ENCODE data around the gene CORO2B. TPM values are rescaled to one million over a fixed set of nuclear protein-coding genes. Genes with fewer than 3 reads are reported as not detected.

CORO2B gene
- total RNA-seq, 3 donors from 2014 or later: 1.3 to 4.7 (median 1.9) TPM

DNA sequence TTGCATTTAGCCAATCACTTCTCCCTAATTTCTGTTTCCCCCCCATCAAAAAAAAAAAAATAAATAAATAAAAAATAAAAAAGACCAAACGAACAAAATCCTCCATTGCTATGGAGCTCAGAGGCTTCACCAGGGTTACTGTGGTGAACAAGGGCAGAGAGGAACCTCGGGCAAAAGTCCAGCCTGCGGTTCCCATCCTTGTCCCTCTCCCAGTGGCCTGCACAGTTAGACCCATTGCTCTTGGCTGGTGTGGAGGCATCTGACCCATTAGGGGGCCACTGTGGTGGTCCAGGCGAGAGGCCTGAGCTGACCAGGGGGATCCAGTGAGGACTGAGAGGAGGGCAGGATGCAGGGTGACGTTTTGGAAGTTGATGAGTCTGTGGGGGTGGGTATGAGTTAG, 18.8 kb downstream of the CORO2B start:
- ATAC-seq: no peak
- no peaks in the 10 kb centered on the region for H3K9me3 ChIP-seq
- H3K4me1 ChIP-seq (ENCODE audit: low read depth): no peaks in the 10 kb centered on the region
- intact Hi-C loops (cut with DNase I, micrococcal nuclease): no loop called here
- no peak overlapping the region for H3K4me3 ChIP-seq
- DNase-seq: no peak
- H3K36me3 ChIP-seq (ENCODE audit: low read depth): no peaks in the 10 kb centered on the region
- TF ChIP-seq, protein P1, sequence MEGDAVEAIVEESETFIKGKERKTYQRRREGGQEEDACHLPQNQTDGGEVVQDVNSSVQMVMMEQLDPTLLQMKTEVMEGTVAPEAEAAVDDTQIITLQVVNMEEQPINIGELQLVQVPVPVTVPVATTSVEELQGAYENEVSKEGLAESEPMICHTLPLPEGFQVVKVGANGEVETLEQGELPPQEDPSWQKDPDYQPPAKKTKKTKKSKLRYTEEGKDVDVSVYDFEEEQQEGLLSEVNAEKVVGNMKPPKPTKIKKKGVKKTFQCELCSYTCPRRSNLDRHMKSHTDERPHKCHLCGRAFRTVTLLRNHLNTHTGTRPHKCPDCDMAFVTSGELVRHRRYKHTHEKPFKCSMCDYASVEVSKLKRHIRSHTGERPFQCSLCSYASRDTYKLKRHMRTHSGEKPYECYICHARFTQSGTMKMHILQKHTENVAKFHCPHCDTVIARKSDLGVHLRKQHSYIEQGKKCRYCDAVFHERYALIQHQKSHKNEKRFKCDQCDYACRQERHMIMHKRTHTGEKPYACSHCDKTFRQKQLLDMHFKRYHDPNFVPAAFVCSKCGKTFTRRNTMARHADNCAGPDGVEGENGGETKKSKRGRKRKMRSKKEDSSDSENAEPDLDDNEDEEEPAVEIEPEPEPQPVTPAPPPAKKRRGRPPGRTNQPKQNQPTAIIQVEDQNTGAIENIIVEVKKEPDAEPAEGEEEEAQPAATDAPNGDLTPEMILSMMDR (IDR thresholded peaks at IDR 0.05): no peak

DNA sequence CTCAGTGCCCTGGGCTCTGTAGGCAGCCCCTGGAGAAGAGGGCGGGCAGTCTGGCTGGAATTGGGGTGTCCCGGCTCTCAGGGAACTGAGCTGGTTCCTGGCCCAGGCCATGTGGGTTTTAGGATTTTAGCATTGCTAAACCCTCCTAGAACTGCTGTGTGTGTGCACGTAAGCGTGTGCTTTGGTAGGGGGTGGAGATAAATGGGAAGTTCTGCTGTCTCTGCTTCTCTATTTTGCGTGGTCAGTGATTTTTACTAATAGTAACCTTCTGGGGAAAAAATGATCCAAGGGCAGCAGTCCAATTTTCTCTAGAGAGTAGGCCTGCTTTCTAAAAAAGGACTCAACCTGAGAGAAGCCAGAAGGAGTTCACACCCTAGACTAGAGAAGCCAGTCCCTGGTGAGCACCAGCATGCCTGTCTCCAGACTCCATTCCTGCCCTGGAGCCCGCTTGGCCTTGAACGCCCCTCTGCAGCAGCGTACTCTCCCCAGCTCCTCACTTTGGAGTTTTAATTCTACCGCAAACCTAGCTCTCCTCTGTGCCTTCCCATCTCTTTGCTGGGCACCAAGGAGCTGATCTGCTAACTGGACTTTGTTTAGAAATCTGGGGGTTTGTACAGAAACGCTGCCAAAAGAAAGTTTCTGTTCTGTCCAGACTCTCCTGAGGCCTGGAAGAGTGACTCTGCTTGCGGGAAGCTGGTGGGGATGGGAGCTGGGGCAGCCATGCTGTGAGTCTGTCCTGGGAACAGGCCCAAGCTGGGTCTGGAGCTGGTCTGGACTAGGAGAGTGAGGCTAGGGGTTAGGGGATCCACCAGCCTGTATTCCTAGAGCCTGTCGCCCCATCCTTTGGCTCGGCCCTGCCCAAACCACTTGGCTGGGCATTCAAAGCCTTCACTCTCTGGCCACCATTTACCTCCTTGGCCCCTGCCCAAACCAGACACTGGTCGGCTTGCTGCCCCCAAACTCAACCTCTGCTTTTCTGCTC, 19.7 kb downstream of the CORO2B start:
- no peaks in the 10 kb centered on the region for H3K36me3 ChIP-seq (ENCODE audit: low read depth)
- ATAC-seq (peak; percentile 18), DNase-seq (no peak)
- H3K4me3 ChIP-seq: no peak overlapping the region
- H3K4me1 ChIP-seq (ENCODE audit: low read depth): no peaks in the 10 kb centered on the region
- intact Hi-C loops (cut with DNase I, micrococcal nuclease): no loop called here
- TF ChIP-seq, protein P1 (IDR thresholded peaks at IDR 0.05): no peak
- H3K9me3 ChIP-seq: no peaks in the 10 kb centered on the region

DNA sequence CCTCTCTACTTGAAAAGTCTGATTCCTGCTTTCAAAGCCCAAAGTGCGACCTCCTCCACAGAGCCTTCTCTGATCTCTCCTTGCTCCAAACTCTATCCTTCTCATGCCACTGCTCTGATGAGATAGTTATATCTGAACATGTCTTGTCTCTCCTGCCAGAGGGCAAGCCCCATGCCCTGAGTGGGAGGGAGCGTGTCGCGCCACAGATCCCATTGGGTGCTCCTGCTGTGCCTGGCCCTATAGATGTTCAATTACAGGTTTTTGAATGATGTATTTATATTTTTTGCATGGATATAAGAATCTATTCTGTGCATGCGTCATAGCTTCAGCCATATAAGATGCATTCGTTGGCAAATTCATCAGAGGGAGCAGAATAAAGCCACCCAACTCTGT, 20.4 kb downstream of the CORO2B start:
- Histone ChIP-seq H3K4me3 (no peak overlapping the region), H3K9me3 (no peaks in the 10 kb centered on the region), H3K4me1 (ENCODE audit: low read depth) (no peaks in the 10 kb centered on the region), H3K36me3 (ENCODE audit: low read depth) (no peaks in the 10 kb centered on the region)
- intact Hi-C loops (cut with DNase I, micrococcal nuclease): no loop called here
- TF ChIP-seq, protein P1 (IDR thresholded peaks at IDR 0.05): no peak
- ATAC-seq (no peak), DNase-seq (no peak)

DNA sequence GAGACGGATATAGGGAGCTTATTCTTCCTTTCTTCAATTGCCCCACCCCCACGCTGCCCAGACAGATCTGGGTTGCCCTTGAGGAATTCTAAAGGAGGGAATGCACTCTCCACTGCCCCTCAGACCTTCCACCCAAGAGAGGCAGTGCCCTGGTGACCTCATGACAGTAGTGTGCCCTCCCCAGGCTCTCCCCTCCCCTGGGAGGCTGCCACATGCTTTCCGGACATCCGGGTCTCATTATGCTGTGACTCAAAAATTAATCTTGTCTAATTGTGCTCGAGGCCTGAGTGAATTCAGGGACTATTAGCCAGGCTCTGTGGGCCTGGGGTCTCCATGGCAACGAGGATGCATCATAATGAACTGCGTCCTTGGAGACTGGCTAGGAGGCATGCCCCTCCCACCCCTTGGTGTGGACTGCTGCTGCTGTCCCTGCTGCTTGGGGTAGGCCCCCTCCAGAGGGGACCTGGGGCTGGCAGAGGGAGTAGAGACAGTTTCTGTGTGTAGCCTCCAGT, 20.8 kb downstream of the CORO2B start:
- no peak for ATAC-seq
- no peaks in the 10 kb centered on the region for H3K36me3 ChIP-seq (ENCODE audit: low read depth)
- H3K4me1 ChIP-seq (ENCODE audit: low read depth): no peaks in the 10 kb centered on the region
- TF ChIP-seq, protein P1 (IDR thresholded peaks at IDR 0.05): no peak
- no peak for DNase-seq
- intact Hi-C loops (cut with DNase I, micrococcal nuclease): no loop called here
- no peaks in the 10 kb centered on the region for H3K9me3 ChIP-seq
- H3K4me3 ChIP-seq: no peak overlapping the region

DNA sequence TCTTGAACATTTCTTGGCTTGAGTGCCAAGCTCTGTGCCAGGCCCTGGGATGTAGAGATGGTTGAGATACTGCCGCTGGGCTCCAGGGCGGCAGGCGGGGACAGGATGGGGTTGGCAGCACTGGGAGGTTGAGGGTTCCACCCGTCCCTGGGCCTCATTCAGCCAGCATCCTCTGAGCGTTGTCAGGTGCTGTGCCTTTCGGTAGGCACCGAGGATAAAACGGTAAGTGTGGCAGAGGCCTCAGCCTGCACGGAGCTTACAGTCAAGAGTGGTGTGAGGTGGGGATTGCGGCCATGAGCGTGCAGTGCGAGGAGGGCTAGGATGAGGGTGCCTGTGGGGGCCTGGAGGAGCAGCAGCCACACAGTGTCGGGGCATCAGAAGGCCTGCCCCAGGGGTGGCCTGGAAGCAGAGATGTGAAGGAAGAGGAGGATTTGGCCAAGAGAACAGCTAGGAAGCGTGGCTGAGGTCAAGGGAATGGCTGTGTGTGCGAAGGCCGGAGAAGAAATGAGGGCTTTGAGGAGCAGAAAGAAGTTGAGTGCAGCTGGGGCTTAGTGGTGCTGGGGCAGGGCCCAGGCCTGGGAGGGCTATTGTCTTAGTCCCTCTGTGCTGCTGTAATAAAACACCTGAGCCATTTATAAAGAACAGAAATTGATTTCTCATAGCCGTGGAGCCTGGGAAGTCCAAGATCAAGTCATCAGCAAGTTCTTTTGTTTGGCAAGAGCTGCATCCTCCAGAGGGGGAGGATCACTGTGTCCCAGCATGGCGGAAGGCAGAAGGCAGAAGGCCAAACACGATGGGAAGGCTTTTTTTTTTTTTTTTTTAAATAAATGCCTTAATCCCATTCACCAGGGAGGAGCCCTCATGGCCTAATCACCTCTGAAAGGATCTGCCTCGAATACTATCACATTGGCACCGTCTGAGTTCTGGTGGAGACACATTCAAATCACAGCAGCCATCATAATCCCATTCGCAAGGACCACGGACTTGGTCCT, 22.7 kb downstream of the CORO2B start:
- ATAC-seq (no peak), DNase-seq (no peak)
- intact Hi-C loops (cut with DNase I, micrococcal nuclease): no loop called here

More for the DNA sequence above, 22.7 kb downstream of the CORO2B start:
- TF ChIP-seq, protein P1 (IDR thresholded peaks at IDR 0.05): no peak
- Histone ChIP-seq H3K9me3 (no peaks in the 10 kb centered on the region), H3K4me3 (no peak overlapping the region), H3K36me3 (ENCODE audit: low read depth) (no peaks in the 10 kb centered on the region), H3K4me1 (ENCODE audit: low read depth) (no peaks in the 10 kb centered on the region)

Measured in mucosa of descending colon (tissue), 3 donors.